Tibial nerve (tissue), 4 donors: ENCODE results near the gene NFATC1. TPM values are rescaled to one million over a fixed set of nuclear protein-coding genes. Genes with fewer than 3 reads are reported as not detected.

Experiments
- DNase-seq, 2 donors: peaks; one replicate each; pipeline ENCODE4 v3.0.0-alpha.2; 2019; ENCODE audit warnings: low spot score in 2 of 2
- H3K27ac ChIP-seq, 4 donors: fragments of 200-600 bp; sonication (generic) in 3 of 4; one replicate each; pipeline ENCODE4 v1.5.1; 2017 to 2019; ENCODE audit warnings: mild to moderate bottlenecking in 1 of 4
- H3K27me3 ChIP-seq, 2 donors: fragments of 200-600 bp; sonication (generic) in 1 of 2; one replicate each; pipeline versions ENCODE4 v1.5.1 to v1.6.0; 2017 to 2019
- H3K36me3 ChIP-seq, 3 donors: fragments of 200-600 bp; sonication (generic); one replicate each; pipeline ENCODE4 v1.5.1; 2018 to 2019
- H3K4me1 ChIP-seq, 4 donors: fragments of 200-600 bp; sonication (generic) in 3 of 4; one replicate each; pipeline ENCODE4 v1.5.1; 2017 to 2019
- H3K4me3 ChIP-seq, 4 donors: fragments of 200-600 bp; sonication (generic) in 3 of 4; one replicate each; pipeline ENCODE4 v1.5.1; 2017 to 2019; ENCODE audit warnings: mild to moderate bottlenecking in 1 of 4, moderate library complexity in 1 of 4
- H3K9me3 ChIP-seq, 4 donors: fragments of 200-600 bp; sonication (generic) in 3 of 4; one replicate each; pipeline ENCODE4 v1.5.1; 2017 to 2019
- EP300 ChIP-seq, 2 donors: sonication (generic); formaldehyde crosslinking; IDR thresholded peaks; one replicate each; pipeline ENCODE4 v1.6.1; 2017; ENCODE audit warnings: antibody characterized with exemption in 2 of 2, mild to moderate bottlenecking in 1 of 2
- POLR2A ChIP-seq, 2 donors: fragments of 450-650 bp; IDR thresholded peaks; one replicate each; pipeline ENCODE4 v1.6.1; 2017; ENCODE audit warnings: antibody characterized with exemption in 2 of 2, mild to moderate bottlenecking in 2 of 2, moderate library complexity in 2 of 2
- WGBS, 2 donors: methylation state at CpG; one replicate each; pipeline ENCODE4 v1.1.5; 2018; 5-methylcytosine and 5-hydroxymethylcytosine counted together
- total RNA-seq, 4 donors: library from RNA; depleted of rRNA; stranded (reverse); fragments of >200 nt; gene quantifications; one replicate each; pipeline ENCODE4 v1.1.0, GENCODE V29; 2016
- TF ChIP-seq, protein P1 (sequence below), 5 experiments: fragments of 200-600 bp in 3 of 5; fragments of 450-650 bp in 2 of 5; sonication (generic) in 3 of 5; IDR thresholded peaks; one replicate each; pipeline ENCODE4 v1.5.1; 2016 to 2019; ENCODE audit warnings: antibody characterized with exemption in 5 of 5, mild to moderate bottlenecking in 3 of 5, moderate library complexity in 2 of 5

NFATC1 gene
- total RNA-seq, 4 donors from 2014 or later: 33.7 to 48.6 (median 37.8) TPM

- Histone ChIP-seq H3K36me3 (peaks cover 0 to 57% (median 0%) of the 10 kb centered on the region in 3 donors), H3K9me3 (no peaks in the 10 kb centered on the region), H3K4me3 (no peak overlapping the region), H3K4me1 (peaks cover 0 to 37% (median 30%) of the 10 kb centered on the region in 4 donors), H3K27ac (no peak overlapping the region), H3K27me3 (no peaks in the 10 kb centered on the region)
- DNase-seq: no peak
- TF ChIP-seq, protein P1, sequence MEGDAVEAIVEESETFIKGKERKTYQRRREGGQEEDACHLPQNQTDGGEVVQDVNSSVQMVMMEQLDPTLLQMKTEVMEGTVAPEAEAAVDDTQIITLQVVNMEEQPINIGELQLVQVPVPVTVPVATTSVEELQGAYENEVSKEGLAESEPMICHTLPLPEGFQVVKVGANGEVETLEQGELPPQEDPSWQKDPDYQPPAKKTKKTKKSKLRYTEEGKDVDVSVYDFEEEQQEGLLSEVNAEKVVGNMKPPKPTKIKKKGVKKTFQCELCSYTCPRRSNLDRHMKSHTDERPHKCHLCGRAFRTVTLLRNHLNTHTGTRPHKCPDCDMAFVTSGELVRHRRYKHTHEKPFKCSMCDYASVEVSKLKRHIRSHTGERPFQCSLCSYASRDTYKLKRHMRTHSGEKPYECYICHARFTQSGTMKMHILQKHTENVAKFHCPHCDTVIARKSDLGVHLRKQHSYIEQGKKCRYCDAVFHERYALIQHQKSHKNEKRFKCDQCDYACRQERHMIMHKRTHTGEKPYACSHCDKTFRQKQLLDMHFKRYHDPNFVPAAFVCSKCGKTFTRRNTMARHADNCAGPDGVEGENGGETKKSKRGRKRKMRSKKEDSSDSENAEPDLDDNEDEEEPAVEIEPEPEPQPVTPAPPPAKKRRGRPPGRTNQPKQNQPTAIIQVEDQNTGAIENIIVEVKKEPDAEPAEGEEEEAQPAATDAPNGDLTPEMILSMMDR (IDR thresholded peaks at IDR 0.05): no peak
- no peak for TF ChIP-seq POLR2A (IDR thresholded peaks at IDR 0.05)
- no peak for TF ChIP-seq EP300 (IDR thresholded peaks at IDR 0.05)
- 92% methylated on average over 25 of the region's 25 CpGs for WGBS, 2 donors
Observed at GRCh38 chr18:79463424-79463960, 67.8 kb downstream of the NFATC1 start.

GRCh38 chr18:79465392-79465991 lies 69.8 kb downstream of the NFATC1 start:
- no peak for DNase-seq
- peaks cover 0 to 73% (median 0%) of the 10 kb centered on the region in 3 donors for H3K36me3 ChIP-seq
- WGBS, 2 donors: 44 to 60% methylated on average over 18 to 26 of the region's 26 CpGs
- H3K27me3 ChIP-seq: no peaks in the 10 kb centered on the region
- peak overlapping the region in 2 of 4 donors; percentile 61 to 67 for H3K27ac ChIP-seq
- H3K9me3 ChIP-seq: no peaks in the 10 kb centered on the region
- TF ChIP-seq, protein P1 (IDR thresholded peaks at IDR 0.05): no peak
- no peak for TF ChIP-seq EP300 (IDR thresholded peaks at IDR 0.05)
- no peak for TF ChIP-seq POLR2A (IDR thresholded peaks at IDR 0.05)
- H3K4me3 ChIP-seq: peak overlapping the region in 1 of 4 donors; percentile 21
- peaks cover 0 to 17% (median 10%) of the 10 kb centered on the region in 4 donors for H3K4me1 ChIP-seq

GRCh38 chr18:79466591-79466990 lies 70.9 kb downstream of the NFATC1 start:
- H3K36me3 ChIP-seq: peaks cover 0 to 67% (median 0%) of the 10 kb centered on the region in 3 donors
- H3K27me3 ChIP-seq: no peaks in the 10 kb centered on the region
- peak overlapping the region in 1 of 4 donors; percentile 67 for H3K27ac ChIP-seq
- TF ChIP-seq EP300 (IDR thresholded peaks at IDR 0.05) (no peak), POLR2A (IDR thresholded peaks at IDR 0.05) (no peak)
- TF ChIP-seq, protein P1 (IDR thresholded peaks at IDR 0.05): no peak
- DNase-seq: no peak
- 93 to 95% methylated on average over 16 of the region's 16 CpGs for WGBS, 2 donors
- H3K4me3 ChIP-seq: no peak overlapping the region
- peaks cover 0 to 15% (median 5%) of the 10 kb centered on the region in 4 donors for H3K4me1 ChIP-seq
- H3K9me3 ChIP-seq: no peaks in the 10 kb centered on the region

GRCh38 chr18:79467126-79467525 lies 71.4 kb downstream of the NFATC1 start:
- no peak overlapping the region for H3K4me3 ChIP-seq
- H3K4me1 ChIP-seq: peaks cover 0 to 15% (median 5%) of the 10 kb centered on the region in 4 donors
- 95 to 97% methylated on average over 31 to 32 of the region's 33 CpGs for WGBS, 2 donors
- TF ChIP-seq EP300 (IDR thresholded peaks at IDR 0.05): no peak
- DNase-seq: no peak
- no peak overlapping the region for H3K27ac ChIP-seq
- H3K36me3 ChIP-seq: peaks cover 0 to 64% (median 0%) of the 10 kb centered on the region in 3 donors
- no peaks in the 10 kb centered on the region for H3K9me3 ChIP-seq
- no peaks in the 10 kb centered on the region for H3K27me3 ChIP-seq

DNA sequence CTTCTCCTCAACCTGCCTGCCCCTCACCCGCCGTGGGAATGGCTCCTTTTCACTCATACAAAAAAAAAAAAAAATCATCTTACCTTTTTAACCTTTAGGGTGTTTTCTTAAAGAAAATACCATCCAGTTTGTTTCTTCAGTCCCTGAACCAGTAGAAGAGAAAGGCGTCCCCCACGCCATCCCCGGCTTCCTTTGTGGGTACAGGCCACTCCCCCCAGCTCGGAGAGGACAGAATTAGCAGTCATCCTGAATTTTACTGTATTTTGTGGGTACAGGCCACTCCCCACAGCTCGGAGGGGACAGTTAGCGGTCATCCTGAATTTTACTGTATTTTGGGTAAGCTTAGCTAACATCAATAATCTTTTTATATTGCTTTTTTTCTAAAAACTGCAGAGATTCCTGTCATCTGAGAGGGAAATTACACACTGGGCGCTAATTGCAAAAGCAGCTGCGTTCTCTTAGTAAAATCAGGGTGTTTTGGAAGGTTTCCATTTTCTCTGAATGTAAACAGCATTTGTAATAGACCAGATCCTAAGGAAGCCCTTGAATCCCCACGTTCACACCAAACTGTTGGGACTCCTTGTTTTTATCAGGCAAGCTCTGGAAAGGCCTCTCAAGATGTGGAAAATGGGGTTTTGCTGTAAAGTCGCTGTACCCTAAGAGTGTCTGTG lies 72.5 kb downstream of the NFATC1 start:
- Histone ChIP-seq H3K27ac (no peak overlapping the region), H3K9me3 (no peaks in the 10 kb centered on the region), H3K4me3 (no peak overlapping the region), H3K27me3 (no peaks in the 10 kb centered on the region), H3K4me1 (peaks cover 0 to 15% (median 5%) of the 10 kb centered on the region in 4 donors), H3K36me3 (peaks cover 0 to 64% (median 0%) of the 10 kb centered on the region in 3 donors)
- 75% methylated on average over 12 of the region's 12 CpGs for WGBS, 2 donors
- TF ChIP-seq, protein P1 (IDR thresholded peaks at IDR 0.05): no peak
- TF ChIP-seq EP300 (IDR thresholded peaks at IDR 0.05) (no peak), POLR2A (IDR thresholded peaks at IDR 0.05) (no peak)
- DNase-seq: no peak
